Naive thymus-derived CD4-positive, alpha-beta T cell (primary cell): ENCODE measurements around the gene CTNNA3. TPM values are rescaled to one million over a fixed set of nuclear protein-coding genes. Genes with fewer than 3 reads are reported as not detected.

Experiments used
- ATAC-seq: fragments of 150-1000 bp; cut with Tn5 transposase; 2 replicates; pipeline ENCODE4 v1.10.0; 2021; ENCODE audit warnings: mild to moderate bottlenecking, moderate library complexity
- CTCF ChIA-PET: fragments of 350-600 bp; sonication (Branson Sonifier 250); formaldehyde crosslinking; loops from one replicate; lab custom pipeline; 2021; ENCODE audit warnings: antibody characterized with exemption; lab: Charles Lee
- POLR2A ChIA-PET: fragments of 350-600 bp; sonication (Branson Sonifier 250); formaldehyde crosslinking; loops from one replicate; lab custom pipeline; 2021; ENCODE audit warnings: antibody characterized with exemption, inconsistent platforms; lab: Charles Lee
- DNase-seq, 9 donors: peaks; one replicate each; pipeline versions ENCODE4 v3.0.0 to v3.0.0-alpha.2; 2020 to 2022; ENCODE audit warnings: mixed read lengths in 1 of 9
- H3K27ac ChIP-seq: one replicate; pipeline ENCODE4 v1.7.0; 2013; ENCODE audit warnings: mild to moderate bottlenecking, low read depth, low read length, moderate library complexity
- H3K27me3 ChIP-seq, 2 donors: one replicate each; pipeline ENCODE4 v1.7.0; 2013; ENCODE audit warnings: low read length in 2 of 2, mild to moderate bottlenecking in 2 of 2, moderate library complexity in 2 of 2; ENCODE audit not compliant: control insufficient read depth in 2 of 2, insufficient read depth in 2 of 2
- H3K36me3 ChIP-seq, 3 experiments: 1 replicate in 2 of 3; 2 replicates in 1 of 3; pipeline ENCODE4 v1.7.0; 2013; ENCODE audit warnings: low read length in 3 of 3, mild to moderate bottlenecking in 3 of 3, moderate library complexity in 1 of 3; ENCODE audit not compliant: insufficient read depth in 3 of 3, control insufficient read depth in 2 of 3
- H3K4me1 ChIP-seq, 2 donors: one replicate each; pipeline ENCODE4 v1.7.0; 2013; ENCODE audit warnings: low read length in 2 of 2, mild to moderate bottlenecking in 2 of 2, moderate library complexity in 1 of 2; ENCODE audit not compliant: control insufficient read depth in 2 of 2, insufficient read depth in 2 of 2
- H3K4me3 ChIP-seq: 2 replicates; pipeline ENCODE4 v1.7.0; 2013; ENCODE audit warnings: mild to moderate bottlenecking, low read length
- H3K9me3 ChIP-seq, 3 experiments: 1 replicate in 2 of 3; 2 replicates in 1 of 3; pipeline ENCODE4 v1.7.0; 2013; ENCODE audit warnings: low read length in 3 of 3; ENCODE audit not compliant: control insufficient read depth in 2 of 3
- H3K27ac Mint-ChIP-seq, 9 donors: one replicate each; pipeline ENCODE4 v1.8.0; 2020 to 2022; ENCODE audit warnings: mixed read lengths in 9 of 9, mild to moderate bottlenecking in 8 of 9, moderate library complexity in 5 of 9, inconsistent platforms in 2 of 9
- H3K27me3 Mint-ChIP-seq, 5 donors: one replicate each; pipeline ENCODE4 v1.8.0; 2021 to 2022; ENCODE audit warnings: mixed read lengths in 5 of 5, mild to moderate bottlenecking in 1 of 5
- H3K36me3 Mint-ChIP-seq, 5 donors: one replicate each; pipeline ENCODE4 v1.8.0; 2020 to 2022; ENCODE audit warnings: mixed read lengths in 5 of 5, mild to moderate bottlenecking in 3 of 5, inconsistent platforms in 1 of 5
- H3K4me1 Mint-ChIP-seq, 7 donors: one replicate each; pipeline ENCODE4 v1.8.0; 2020 to 2022; ENCODE audit warnings: mixed read lengths in 7 of 7, mild to moderate bottlenecking in 3 of 7, inconsistent platforms in 1 of 7
- H3K4me3 Mint-ChIP-seq, 10 donors: one replicate each; pipeline ENCODE4 v1.8.0; 2020 to 2022; ENCODE audit warnings: mild to moderate bottlenecking in 10 of 10, mixed read lengths in 10 of 10, moderate library complexity in 6 of 10, inconsistent platforms in 2 of 10
- H3K9me3 Mint-ChIP-seq, 11 donors: one replicate each; pipeline ENCODE4 v1.8.0; 2020 to 2022; ENCODE audit warnings: mixed read lengths in 11 of 11, mild to moderate bottlenecking in 4 of 11, inconsistent platforms in 1 of 11, moderate library complexity in 1 of 11
- intact Hi-C, 2 donors: fragments of 100-400 bp; cut with micrococcal nuclease; formaldehyde crosslinking; loops; one replicate each; pipeline ENCODE4 v1.15.1; 2023
- polyA plus RNA-seq, 2 donors: library from polyadenylated mRNA; unstranded; fragments of 300-500 nt; fragmentation: Illumina TruSeq; gene quantifications; one replicate each; pipeline ENCODE4 v1.2.3, GENCODE V29; 2021
- total RNA-seq, 6 experiments: library from RNA in 5 of 6; stranded (reverse) in 5 of 6; gene quantifications; 1 replicate in 5 of 6; 2 replicates in 1 of 6; pipeline ENCODE4 v1.2.3 and lab custom pipeline; 2021 to 2026

CTNNA3 gene
- total and polyA plus RNA-seq, 7 experiments from 2014 or later = 0.43 to 0.84 (median 0.71) TPM; not detected in 2

- Mint-ChIP-seq H3K36me3 (no peaks in the 10 kb centered on the region), H3K9me3 (peaks cover 0 to 10% (median 5%) of the 10 kb centered on the region in 11 donors), H3K27ac (no peak overlapping the region), H3K27me3 (no peaks in the 10 kb centered on the region), H3K4me3 (no peak overlapping the region), H3K4me1 (no peaks in the 10 kb centered on the region)
- Histone ChIP-seq H3K4me3 (no peak overlapping the region), H3K27me3 (no peaks in the 10 kb centered on the region), H3K4me1 (no peaks in the 10 kb centered on the region), H3K27ac (no peak overlapping the region), H3K36me3 (no peaks in the 10 kb centered on the region), H3K9me3 (no peaks in the 10 kb centered on the region)
- no peak for DNase-seq
- POLR2A ChIA-PET = no interaction called here
- ATAC-seq = no peak
- CTCF ChIA-PET = no interaction called here
- intact Hi-C loops = no loop called here
These were observed 1476.9 kb downstream of the CTNNA3 start for GRCh38 chr10:66218981-66219587.

GRCh38 chr10:66218289-66218688 lies 1477.7 kb downstream of the CTNNA3 start:
- intact Hi-C loops = no loop called here
- Histone ChIP-seq H3K36me3 (no peaks in the 10 kb centered on the region), H3K4me3 (no peak overlapping the region), H3K4me1 (no peaks in the 10 kb centered on the region), H3K27ac (no peak overlapping the region), H3K9me3 (no peaks in the 10 kb centered on the region), H3K27me3 (no peaks in the 10 kb centered on the region)
- POLR2A ChIA-PET = no interaction called here
- H3K9me3 Mint-ChIP-seq = peaks cover 0 to 10% (median 5%) of the 10 kb centered on the region in 11 donors
- H3K4me3 Mint-ChIP-seq = no peak overlapping the region
- ATAC-seq (no peak), DNase-seq (no peak)
- no peaks in the 10 kb centered on the region for H3K4me1 Mint-ChIP-seq
- no peaks in the 10 kb centered on the region for H3K27me3 Mint-ChIP-seq
- no peaks in the 10 kb centered on the region for H3K36me3 Mint-ChIP-seq
- CTCF ChIA-PET = no interaction called here
- no peak overlapping the region for H3K27ac Mint-ChIP-seq

GRCh38 chr10:66215920-66216319 lies 1480.1 kb downstream of the CTNNA3 start:
- H3K36me3 Mint-ChIP-seq = no peaks in the 10 kb centered on the region
- H3K27ac ChIP-seq = no peak overlapping the region
- H3K27ac Mint-ChIP-seq = no peak overlapping the region
- ChIA-PET CTCF (no interaction called here), POLR2A (no interaction called here)
- H3K4me1 ChIP-seq = no peaks in the 10 kb centered on the region
- H3K4me3 ChIP-seq = no peak overlapping the region
- no peaks in the 10 kb centered on the region for H3K27me3 Mint-ChIP-seq
- ATAC-seq (no peak), DNase-seq (no peak)
- H3K27me3 ChIP-seq = no peaks in the 10 kb centered on the region
- peaks cover 0 to 10% (median 5%) of the 10 kb centered on the region in 11 donors for H3K9me3 Mint-ChIP-seq
- intact Hi-C loops = no loop called here
- H3K9me3 ChIP-seq = no peaks in the 10 kb centered on the region
- H3K4me3 Mint-ChIP-seq = no peak overlapping the region
- H3K4me1 Mint-ChIP-seq = no peaks in the 10 kb centered on the region
- no peaks in the 10 kb centered on the region for H3K36me3 ChIP-seq

- no peak overlapping the region for H3K4me3 Mint-ChIP-seq
These were observed 1481.1 kb downstream of the CTNNA3 start for GRCh38 chr10:66214721-66215404.

GRCh38 chr10:66209025-66209424 lies 1487.0 kb downstream of the CTNNA3 start:
- Histone ChIP-seq H3K27me3 (no peaks in the 10 kb centered on the region), H3K9me3 (no peaks in the 10 kb centered on the region), H3K4me3 (no peak overlapping the region), H3K27ac (no peak overlapping the region), H3K36me3 (no peaks in the 10 kb centered on the region), H3K4me1 (no peaks in the 10 kb centered on the region)
- no peaks in the 10 kb centered on the region for H3K27me3 Mint-ChIP-seq
- H3K36me3 Mint-ChIP-seq = no peaks in the 10 kb centered on the region
- H3K4me1 Mint-ChIP-seq = no peaks in the 10 kb centered on the region
- H3K27ac Mint-ChIP-seq = no peak overlapping the region
- DNase-seq (no peak), ATAC-seq (no peak)
- peaks cover 0 to 1% (median 0%) of the 10 kb centered on the region in 11 donors for H3K9me3 Mint-ChIP-seq
- H3K4me3 Mint-ChIP-seq = no peak overlapping the region
- CTCF ChIA-PET = no interaction called here
- POLR2A ChIA-PET = no interaction called here
- intact Hi-C loops = no loop called here

More at GRCh38 chr10:66214721-66215404, 1481.1 kb downstream of the CTNNA3 start:
- H3K9me3 ChIP-seq = no peaks in the 10 kb centered on the region
- H3K4me1 ChIP-seq = no peaks in the 10 kb centered on the region
- no peaks in the 10 kb centered on the region for H3K4me1 Mint-ChIP-seq
- no peak overlapping the region for H3K27ac ChIP-seq
- intact Hi-C loops = no loop called here
- no peaks in the 10 kb centered on the region for H3K27me3 ChIP-seq
- peaks cover 0 to 10% (median 5%) of the 10 kb centered on the region in 11 donors for H3K9me3 Mint-ChIP-seq
- H3K36me3 ChIP-seq = no peaks in the 10 kb centered on the region
- ATAC-seq (no peak), DNase-seq (no peak)
- H3K27ac Mint-ChIP-seq = no peak overlapping the region
- H3K36me3 Mint-ChIP-seq = no peaks in the 10 kb centered on the region
- no peaks in the 10 kb centered on the region for H3K27me3 Mint-ChIP-seq
- CTCF ChIA-PET = no interaction called here
- POLR2A ChIA-PET = no interaction called here
- no peak overlapping the region for H3K4me3 ChIP-seq

GRCh38 chr10:66204838-66205237 lies 1491.2 kb downstream of the CTNNA3 start:
- Mint-ChIP-seq H3K27ac (no peak overlapping the region), H3K4me1 (no peaks in the 10 kb centered on the region), H3K27me3 (peaks cover 0 to 9% (median 0%) of the 10 kb centered on the region in 5 donors), H3K36me3 (no peaks in the 10 kb centered on the region), H3K4me3 (no peak overlapping the region), H3K9me3 (peaks cover 0 to 1% (median 0%) of the 10 kb centered on the region in 11 donors)
- POLR2A ChIA-PET = no interaction called here
- intact Hi-C loops = no loop called here
- DNase-seq (no peak), ATAC-seq (no peak)
- Histone ChIP-seq H3K36me3 (no peaks in the 10 kb centered on the region), H3K27me3 (no peaks in the 10 kb centered on the region), H3K4me3 (no peak overlapping the region), H3K27ac (no peak overlapping the region), H3K9me3 (no peaks in the 10 kb centered on the region), H3K4me1 (no peaks in the 10 kb centered on the region)
- CTCF ChIA-PET = no interaction called here

GRCh38 chr10:66202101-66202500 lies 1493.9 kb downstream of the CTNNA3 start:
- DNase-seq = no peak
- no peaks in the 10 kb centered on the region for H3K27me3 ChIP-seq
- Mint-ChIP-seq H3K27me3 (peaks cover 0 to 9% (median 0%) of the 10 kb centered on the region in 5 donors), H3K36me3 (no peaks in the 10 kb centered on the region), H3K27ac (no peak overlapping the region), H3K4me1 (no peaks in the 10 kb centered on the region), H3K4me3 (no peak overlapping the region), H3K9me3 (no peaks in the 10 kb centered on the region)
- no peak for ATAC-seq
- POLR2A ChIA-PET = no interaction called here
- intact Hi-C loops = no loop called here
- no peaks in the 10 kb centered on the region for H3K9me3 ChIP-seq
- no peaks in the 10 kb centered on the region for H3K4me1 ChIP-seq
- CTCF ChIA-PET = no interaction called here
- H3K4me3 ChIP-seq = no peak overlapping the region
- no peak overlapping the region for H3K27ac ChIP-seq
- no peaks in the 10 kb centered on the region for H3K36me3 ChIP-seq
